ENCODE data around the gene CCR5. TPM values are rescaled to one million over a fixed set of nuclear protein-coding genes. Genes with fewer than 3 reads are reported as not detected.

Gene CCR5
- total and polyA plus RNA-seq, 2 of the 13 experiments (the other 11 are each of a cell fraction or from before 2014, with no cell fraction given) = not detected

DNA sequence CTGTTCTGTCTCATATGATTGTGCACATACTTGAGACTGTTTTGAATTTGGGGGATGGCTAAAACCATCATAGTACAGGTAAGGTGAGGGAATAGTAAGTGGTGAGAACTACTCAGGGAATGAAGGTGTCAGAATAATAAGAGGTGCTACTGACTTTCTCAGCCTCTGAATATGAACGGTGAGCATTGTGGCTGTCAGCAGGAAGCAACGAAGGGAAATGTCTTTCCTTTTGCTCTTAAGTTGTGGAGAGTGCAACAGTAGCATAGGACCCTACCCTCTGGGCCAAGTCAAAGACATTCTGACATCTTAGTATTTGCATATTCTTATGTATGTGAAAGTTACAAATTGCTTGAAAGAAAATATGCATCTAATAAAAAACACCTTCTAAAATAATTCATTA lies 5.1 kb downstream of the CCR5 start:
- Histone ChIP-seq H3K9ac (ENCODE audit: insufficient read depth, low read depth, low read length) (no peak overlapping the region), H3K79me2 (ENCODE audit: insufficient read depth, low read length) (no peaks in the 10 kb centered on the region), H3K4me2 (ENCODE audit: low read depth, low read length) (no peak overlapping the region), H3K4me3 (replicated peaks in 1 of 3; ENCODE audit: insufficient read depth in 1 of 3, low read depth in 2 of 3, low read length in 3 of 3) (no peak overlapping the region), H2AFZ (ENCODE audit: low read length) (no peak overlapping the region), H3K36me3 (replicated peaks in 1 of 2; ENCODE audit: control insufficient read depth in 1 of 2, insufficient read depth in 2 of 2, low read length in 2 of 2) (no peaks in the 10 kb centered on the region), H4K20me1 (ENCODE audit: insufficient read depth, low read length) (no peaks in the 10 kb centered on the region), H3K9me3 (ENCODE audit: low read length) (no peaks in the 10 kb centered on the region), H3K4me1 (ENCODE audit: insufficient read depth, low read length) (no peaks in the 10 kb centered on the region), H3K27me3 (ENCODE audit: control insufficient read depth in 1 of 2, insufficient read depth in 2 of 2, low read length in 2 of 2) (peaks cover 2 to 8% of the 10 kb centered on the region in 2 experiments; a peak in 3 of 5 replicates), H3K27ac (ENCODE audit: extremely low read length, insufficient read depth, low read length) (no peak overlapping the region)
- in situ Hi-C loops (cut with HindIII; ENCODE audit: extremely low pct_ligation_motif_present, low pct_unique_long_range_greater_than_20kb) = no loop called here
- intact Hi-C loops (cut with micrococcal nuclease; ENCODE audit: unreplicated experiment) = no loop called here
- TF ChIP-seq TFDP2 (CRISPR knock-in tag; IDR thresholded peaks at IDR 0.05) = no peak
- no peak for TF ChIP-seq ZNF281 (CRISPR knock-in tag; IDR thresholded peaks at IDR 0.05; ENCODE audit: borderline replicate concordance)
- no peak for TF ChIP-seq TEAD3 (CRISPR knock-in tag; optimal IDR thresholded peaks at IDR 0.05; ENCODE audit: borderline replicate concordance)
- TF ChIP-seq MLLT10 (CRISPR knock-in tag; IDR thresholded peaks at IDR 0.05) = no peak
- TF ChIP-seq ZNF24 (IDR thresholded peaks at IDR 0.05) = no peak
- no peak for TF ChIP-seq NR2F1 (CRISPR knock-in tag; IDR thresholded peaks at IDR 0.05)
- TF ChIP-seq ZBTB38 (CRISPR knock-in tag; IDR thresholded peaks at IDR 0.05) = no peak
- DNase-seq (ENCODE audit: low spot score) = no peak
- BruUV-seq (replicated peaks) = no TSS peak
- POLR2A ChIA-PET = no interaction called here
- CTCF ChIA-PET (ENCODE audit: low intra/inter-chr PET ratio, low total read pairs) = no interaction called here
- FAIRE-seq = no peak
- WGBS (ENCODE audit: low lambda C conversion rate) = 2% methylated on average over 2 of the region's 2 CpGs
- ATAC-seq = no peak
